PC-3 (cell line): ENCODE results near the gene SPIRE1.

Source experiments
- EZH2 ChIP-seq: fragments of 300-600 bp; sonication (generic); IDR thresholded peaks from one replicate; pipeline ENCODE4 v1.6.1; 2017; ENCODE audit warnings: antibody characterized with exemption, mild to moderate bottlenecking, low read length; ENCODE audit not compliant: unreplicated experiment
- EZH2phosphoT487 ChIP-seq: fragments of 300-600 bp; sonication (generic); IDR thresholded peaks from 2 replicates; pipeline ENCODE4 v1.6.1; 2018; ENCODE audit warnings: mild to moderate bottlenecking, antibody characterized with exemption, low read length, borderline replicate concordance
- TF ChIP-seq, protein P1 (sequence below): fragments of 300-600 bp; sonication (generic); conservative IDR thresholded peaks from 2 replicates; pipeline ENCODE4 v1.5.1; 2017; ENCODE audit warnings: antibody characterized with exemption, low read depth, mild to moderate bottlenecking, low read length

DNA sequence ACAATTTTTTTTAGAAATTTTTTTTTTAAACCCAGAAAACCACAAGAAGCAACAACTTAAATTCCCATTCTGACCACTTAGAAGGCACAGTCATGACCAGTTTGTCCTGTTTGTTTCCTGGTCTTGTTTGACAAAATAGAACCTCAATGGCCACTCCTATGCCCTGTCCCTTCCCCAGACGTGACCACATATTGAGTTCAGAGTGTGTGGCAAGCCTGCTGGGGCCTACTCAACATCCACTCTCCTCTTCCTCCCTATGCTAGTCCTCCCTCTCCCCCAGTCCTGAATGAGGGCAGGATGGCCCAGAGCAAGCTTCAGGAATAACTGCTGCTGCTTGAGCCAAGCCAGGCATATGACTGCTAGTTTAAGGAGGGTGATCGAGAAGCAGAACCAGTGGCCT, 160.6 kb downstream of the SPIRE1 start:
- TF ChIP-seq, protein P1, sequence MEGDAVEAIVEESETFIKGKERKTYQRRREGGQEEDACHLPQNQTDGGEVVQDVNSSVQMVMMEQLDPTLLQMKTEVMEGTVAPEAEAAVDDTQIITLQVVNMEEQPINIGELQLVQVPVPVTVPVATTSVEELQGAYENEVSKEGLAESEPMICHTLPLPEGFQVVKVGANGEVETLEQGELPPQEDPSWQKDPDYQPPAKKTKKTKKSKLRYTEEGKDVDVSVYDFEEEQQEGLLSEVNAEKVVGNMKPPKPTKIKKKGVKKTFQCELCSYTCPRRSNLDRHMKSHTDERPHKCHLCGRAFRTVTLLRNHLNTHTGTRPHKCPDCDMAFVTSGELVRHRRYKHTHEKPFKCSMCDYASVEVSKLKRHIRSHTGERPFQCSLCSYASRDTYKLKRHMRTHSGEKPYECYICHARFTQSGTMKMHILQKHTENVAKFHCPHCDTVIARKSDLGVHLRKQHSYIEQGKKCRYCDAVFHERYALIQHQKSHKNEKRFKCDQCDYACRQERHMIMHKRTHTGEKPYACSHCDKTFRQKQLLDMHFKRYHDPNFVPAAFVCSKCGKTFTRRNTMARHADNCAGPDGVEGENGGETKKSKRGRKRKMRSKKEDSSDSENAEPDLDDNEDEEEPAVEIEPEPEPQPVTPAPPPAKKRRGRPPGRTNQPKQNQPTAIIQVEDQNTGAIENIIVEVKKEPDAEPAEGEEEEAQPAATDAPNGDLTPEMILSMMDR: no peak
- TF ChIP-seq EZH2 (no peak), EZH2phosphoT487 (no peak)
